PC-3 (cell line): Measurements from ENCODE around the gene SLC4A7. TPM values are rescaled to one million over a fixed set of nuclear protein-coding genes. Genes with fewer than 3 reads are reported as not detected.

Experiments used
- ATAC-seq: fragments of 200-7000 bp; cut with Tn5 transposase; 2 replicates; pipeline ENCODE4 v1.9.1; 2020; ENCODE audit warnings: mild to moderate bottlenecking, moderate library complexity
- BruUV-seq: library from RNA; stranded (reverse); fragments of 400-500 nt; replicated peaks from 2 replicates; lab custom pipeline; 2021; lab: Mats Ljungman, UMichigan
- CTCF ChIA-PET: fragments of 300-600 bp; sonication (Branson Sonifier 250); formaldehyde crosslinking; loops from one replicate; lab custom pipeline; 2022; ENCODE audit warnings: antibody characterized with exemption; lab: Charles Lee
- POLR2A ChIA-PET: fragments of 300-600 bp; sonication (Branson Sonifier 250); formaldehyde crosslinking; loops from one replicate; lab custom pipeline; 2022; ENCODE audit warnings: antibody characterized with exemption; ENCODE audit not compliant: unreplicated experiment; lab: Charles Lee
- DNase-seq: peaks from one replicate; pipeline ENCODE4 v3.0.0-alpha.2; 2015
- H2AFZ ChIP-seq: fragments of 300-600 bp; sonication (generic); 2 replicates; pipeline ENCODE4 v1.6.0; 2016; ENCODE audit warnings: antibody characterized with exemption, low read length
- H3F3A ChIP-seq: fragments of 300-600 bp; sonication (generic); one replicate; pipeline ENCODE4 v1.6.0; 2017; ENCODE audit warnings: antibody characterized with exemption, low read length, control low read depth, mild to moderate bottlenecking; ENCODE audit not compliant: unreplicated experiment
- H3K27ac ChIP-seq: fragments of 300-600 bp; sonication (generic); 2 replicates; pipeline ENCODE4 v1.5.1; 2016; ENCODE audit warnings: mild to moderate bottlenecking, low read length
- H3K27me3 ChIP-seq: fragments of 300-600 bp; sonication (generic); 2 replicates; pipeline ENCODE4 v1.6.1; 2016; ENCODE audit warnings: low read length, mixed read lengths
- H3K36me3 ChIP-seq: fragments of 300-600 bp; sonication (generic); 2 replicates; pipeline ENCODE4 v1.6.1; 2016; ENCODE audit warnings: low read depth, mixed run types, low read length, mixed read lengths
- H3K4me1 ChIP-seq: fragments of 300-600 bp; sonication (generic); 2 replicates; pipeline ENCODE4 v1.5.1; 2016; ENCODE audit warnings: low read length; ENCODE audit not compliant: insufficient read depth
- H3K4me2 ChIP-seq: fragments of 300-600 bp; sonication (generic); 2 replicates; pipeline ENCODE4 v1.6.0; 2016; ENCODE audit warnings: low read length
- H3K4me3 ChIP-seq: fragments of 300-600 bp; sonication (generic); 2 replicates; pipeline ENCODE4 v1.5.1; 2016; ENCODE audit warnings: mild to moderate bottlenecking, low read length, mixed read lengths
- H3K79me2 ChIP-seq: fragments of 300-600 bp; sonication (generic); 2 replicates; pipeline ENCODE4 v1.6.1; 2017; ENCODE audit warnings: low read length, mixed read lengths
- H3K9ac ChIP-seq: fragments of 300-600 bp; sonication (generic); 2 replicates; pipeline ENCODE4 v1.6.0; 2016; ENCODE audit warnings: mild to moderate bottlenecking, low read length
- H3K9me2 ChIP-seq: fragments of 300-600 bp; sonication (generic); replicated peaks from 2 replicates; pipeline ENCODE4 v1.6.1; 2016; ENCODE audit warnings: mixed run types, low read length, mixed read lengths
- H3K9me3 ChIP-seq: fragments of 300-600 bp; sonication (generic); 2 replicates; pipeline ENCODE4 v1.6.1; 2016; ENCODE audit warnings: low read length, mixed read lengths
- H4K20me1 ChIP-seq: fragments of 300-600 bp; sonication (generic); 2 replicates; pipeline ENCODE4 v1.6.1; 2016; ENCODE audit warnings: low read length, mixed read lengths
- CTCF ChIP-seq: fragments of 300-600 bp; sonication (generic); conservative IDR thresholded peaks from 2 replicates; pipeline ENCODE4 v1.5.1; 2017; ENCODE audit warnings: antibody characterized with exemption, low read depth, mild to moderate bottlenecking, low read length
- EZH2 ChIP-seq: fragments of 300-600 bp; sonication (generic); IDR thresholded peaks from one replicate; pipeline ENCODE4 v1.6.1; 2017; ENCODE audit warnings: antibody characterized with exemption, mild to moderate bottlenecking, low read length; ENCODE audit not compliant: unreplicated experiment
- EZH2phosphoT487 ChIP-seq: fragments of 300-600 bp; sonication (generic); IDR thresholded peaks from 2 replicates; pipeline ENCODE4 v1.6.1; 2018; ENCODE audit warnings: mild to moderate bottlenecking, antibody characterized with exemption, low read length, borderline replicate concordance
- intact Hi-C: fragments of 100-400 bp; cut with micrococcal nuclease; formaldehyde crosslinking; loops from 2 replicates; pipeline ENCODE4 v1.9.0; 2023
- total RNA-seq: library from RNA; depleted of rRNA; stranded (reverse); fragments of >200 nt; gene quantifications from 2 replicates; pipeline ENCODE4 v1.2.3, GENCODE V29; 2014

SLC4A7 gene
- total RNA-seq, 1 experiment from 2014 or later = 56.0 TPM

- CTCF ChIA-PET = no interaction called here
- POLR2A ChIA-PET = no interaction called here
- peak; percentile 88 for ATAC-seq
- H3K27me3 ChIP-seq = no peaks in the 10 kb centered on the region
- no peak overlapping the region for H3K4me3 ChIP-seq
- H3K79me2 ChIP-seq = no peaks in the 10 kb centered on the region
- no peaks in the 10 kb centered on the region for H3K9me3 ChIP-seq
- H3K9ac ChIP-seq = no peak overlapping the region
- H3K36me3 ChIP-seq = no peaks in the 10 kb centered on the region
- no peaks in the 10 kb centered on the region for H4K20me1 ChIP-seq
- no peaks in the 10 kb centered on the region for H3K9me2 ChIP-seq
- peak overlapping the region; percentile 67 for H3K4me2 ChIP-seq
- no peaks in the 10 kb centered on the region for H3F3A ChIP-seq
- peak; percentile 76 for DNase-seq
- TF ChIP-seq EZH2 (no peak), CTCF (no peak), EZH2phosphoT487 (no peak)
- intact Hi-C loops = no loop called here
- H2AFZ ChIP-seq = peak overlapping the region; percentile 61
- peak overlapping the region; percentile 46 for H3K27ac ChIP-seq
- H3K4me1 ChIP-seq = peaks cover 21% of the 10 kb centered on the region
- no TSS peak for BruUV-seq
Measured at GRCh38 chr3:27326629-27327545, 157.3 kb downstream of the SLC4A7 start.

- Histone ChIP-seq H3K4me2 (peak overlapping the region; percentile 67), H2AFZ (no peak overlapping the region), H4K20me1 (no peaks in the 10 kb centered on the region), H3K36me3 (no peaks in the 10 kb centered on the region), H3K79me2 (no peaks in the 10 kb centered on the region), H3F3A (no peaks in the 10 kb centered on the region), H3K27me3 (no peaks in the 10 kb centered on the region), H3K27ac (peak overlapping the region; percentile 46), H3K4me3 (no peak overlapping the region), H3K9me3 (no peaks in the 10 kb centered on the region), H3K9me2 (no peaks in the 10 kb centered on the region), H3K9ac (no peak overlapping the region), H3K4me1 (peaks cover 21% of the 10 kb centered on the region)
- intact Hi-C loops = no loop called here
- POLR2A ChIA-PET = no interaction called here
- TF ChIP-seq EZH2phosphoT487 (no peak), CTCF (no peak), EZH2 (no peak)
- BruUV-seq = no TSS peak
- peak; percentile 46 for ATAC-seq
- CTCF ChIA-PET = no interaction called here
- DNase-seq = peak; percentile 61
Measured at GRCh38 chr3:27326202-27326601, 158.0 kb downstream of the SLC4A7 start.

- H3K9ac ChIP-seq = no peak overlapping the region
- ChIA-PET POLR2A (no interaction called here), CTCF (no interaction called here)
- no peaks in the 10 kb centered on the region for H3F3A ChIP-seq
- no peak overlapping the region for H3K4me3 ChIP-seq
- no peaks in the 10 kb centered on the region for H3K36me3 ChIP-seq
- no peaks in the 10 kb centered on the region for H3K79me2 ChIP-seq
- H3K4me2 ChIP-seq = peak overlapping the region; percentile 67; the same call in 1 of the 2 replicates
- no peaks in the 10 kb centered on the region for H3K27me3 ChIP-seq
- H2AFZ ChIP-seq = no peak overlapping the region
- no peaks in the 10 kb centered on the region for H3K9me2 ChIP-seq
- DNase-seq (no peak), ATAC-seq (no peak)
- H4K20me1 ChIP-seq = no peaks in the 10 kb centered on the region
- peaks cover 21% of the 10 kb centered on the region for H3K4me1 ChIP-seq
- no peak overlapping the region for H3K27ac ChIP-seq
- no peaks in the 10 kb centered on the region for H3K9me3 ChIP-seq
- TF ChIP-seq CTCF (peak; percentile 40), EZH2 (no peak)
- intact Hi-C loops = no loop called here
- no TSS peak for BruUV-seq
Measured at GRCh38 chr3:27325419-27325818, 158.8 kb downstream of the SLC4A7 start.
